Liver (tissue), 9 donors: ENCODE results near the gene MCTP2. TPM values are rescaled to one million over a fixed set of nuclear protein-coding genes. Genes with fewer than 3 reads are reported as not detected.

Experiments
- DNase-seq: peaks from one replicate; pipeline ENCODE4 v3.0.0-alpha.2; 2017; ENCODE audit warnings: low spot score
- H3K27ac ChIP-seq, 2 donors: one replicate each; pipeline ENCODE4 v1.7.0; 2013; ENCODE audit warnings: inconsistent platforms in 2 of 2, low read length in 2 of 2, control low read depth in 1 of 2, low read depth in 1 of 2, mild to moderate bottlenecking in 1 of 2
- H3K27me3 ChIP-seq, 4 donors: one replicate each; pipeline versions ENCODE4 v1.6.1 to v1.7.0; 2013; ENCODE audit warnings: low read length in 3 of 4, inconsistent platforms in 1 of 4, mild to moderate bottlenecking in 1 of 4, moderate library complexity in 1 of 4; ENCODE audit not compliant: control insufficient read depth in 4 of 4, insufficient read depth in 4 of 4
- H3K36me3 ChIP-seq, 4 donors: one replicate each; pipeline versions ENCODE4 v1.6.1 to v1.7.0; 2013; ENCODE audit warnings: low read length in 3 of 4, mild to moderate bottlenecking in 3 of 4, low read depth in 1 of 4, moderate library complexity in 1 of 4; ENCODE audit not compliant: control insufficient read depth in 4 of 4, insufficient read depth in 3 of 4
- H3K4me1 ChIP-seq, 4 donors: one replicate each; pipeline versions ENCODE4 v1.6.1 to v1.7.0; 2013; ENCODE audit warnings: low read length in 3 of 4, mild to moderate bottlenecking in 3 of 4, moderate library complexity in 1 of 4; ENCODE audit not compliant: control insufficient read depth in 4 of 4, insufficient read depth in 4 of 4
- H3K4me3 ChIP-seq, 3 donors: one replicate each; pipeline versions ENCODE4 v1.6.1 to v1.7.0; 2013; ENCODE audit warnings: low read length in 3 of 3, control low read depth in 1 of 3, low read depth in 1 of 3, mild to moderate bottlenecking in 1 of 3
- H3K9ac ChIP-seq, 2 donors: one replicate each; pipeline ENCODE4 v1.7.0; 2013; ENCODE audit warnings: low read length in 2 of 2, mild to moderate bottlenecking in 2 of 2, moderate library complexity in 2 of 2, control low read depth in 1 of 2, low read depth in 1 of 2
- H3K9me3 ChIP-seq, 4 donors: one replicate each; pipeline versions ENCODE4 v1.6.1 to v1.7.0; 2013; ENCODE audit warnings: low read length in 3 of 4; ENCODE audit not compliant: control insufficient read depth in 4 of 4
- CTCF ChIP-seq: fragments of 150-350 bp; IDR thresholded peaks from 2 replicates; pipeline ENCODE4 v1.5.1; 2017; ENCODE audit warnings: improper control_type of control experiment, low read depth, low read length; ENCODE audit not compliant: missing input control
- EGR1 ChIP-seq, 2 donors: IDR thresholded peaks; 2 replicates each; pipeline ENCODE4 v1.6.1; 2016 to 2018; ENCODE audit warnings: antibody characterized with exemption in 2 of 2, low read depth in 2 of 2
- FOXA1 ChIP-seq: IDR thresholded peaks from 2 replicates; pipeline ENCODE4 v1.6.1; 2016; ENCODE audit warnings: antibody characterized with exemption
- FOXA2 ChIP-seq: IDR thresholded peaks from 2 replicates; pipeline ENCODE4 v1.6.1; 2016; ENCODE audit warnings: antibody characterized with exemption
- GABPA ChIP-seq, 2 donors: IDR thresholded peaks in 1 of 2; conservative IDR thresholded peaks in 1 of 2; 2 replicates each; pipeline ENCODE4 v1.6.1; 2016; ENCODE audit warnings: antibody characterized with exemption in 2 of 2, mild to moderate bottlenecking in 1 of 2, moderate library complexity in 1 of 2
- HNF4A ChIP-seq, 2 donors: conservative IDR thresholded peaks; 2 replicates each; pipeline ENCODE4 v1.6.1; 2016; ENCODE audit warnings: antibody characterized with exemption in 2 of 2, mild to moderate bottlenecking in 2 of 2
- HNF4G ChIP-seq: IDR thresholded peaks from 2 replicates; pipeline ENCODE4 v1.6.1; 2016; ENCODE audit warnings: antibody characterized with exemption
- JUND ChIP-seq, 2 donors: IDR thresholded peaks; 2 replicates each; pipeline ENCODE4 v1.6.1; 2016; ENCODE audit warnings: antibody characterized with exemption in 2 of 2
- NR2F2 ChIP-seq: IDR thresholded peaks from 2 replicates; pipeline ENCODE4 v1.6.1; 2016; ENCODE audit warnings: antibody characterized with exemption
- RAD21 ChIP-seq, 2 donors: IDR thresholded peaks; 2 replicates each; pipeline ENCODE4 v1.6.1; 2016; ENCODE audit warnings: antibody characterized with exemption in 2 of 2, mild to moderate bottlenecking in 2 of 2
- REST ChIP-seq: IDR thresholded peaks from 2 replicates; pipeline ENCODE4 v1.6.1; 2016; ENCODE audit warnings: antibody characterized with exemption, mild to moderate bottlenecking
- RXRA ChIP-seq, 2 donors: IDR thresholded peaks; 2 replicates each; pipeline ENCODE4 v1.6.1; 2017 to 2018; ENCODE audit warnings: antibody characterized with exemption in 2 of 2, mild to moderate bottlenecking in 1 of 2
- SP1 ChIP-seq: IDR thresholded peaks from 2 replicates; pipeline ENCODE4 v1.6.1; 2018; ENCODE audit warnings: antibody characterized with exemption, mild to moderate bottlenecking
- TAF1 ChIP-seq: conservative IDR thresholded peaks from 2 replicates; pipeline ENCODE4 v1.6.1; 2016; ENCODE audit warnings: antibody characterized with exemption, mild to moderate bottlenecking
- YY1 ChIP-seq: IDR thresholded peaks from 2 replicates; pipeline ENCODE4 v1.6.1; 2016; ENCODE audit warnings: antibody characterized with exemption, mild to moderate bottlenecking
- WGBS: extraction: QIAGEN DNeasy Blood & Tissue Kit; methylation state at CpG from one replicate; pipeline ENCODE4 v1.1.7; 2013; 5-methylcytosine and 5-hydroxymethylcytosine counted together
- polyA plus RNA-seq, 2 donors: library from polyadenylated mRNA; stranded (reverse) in 1 of 2; unstranded in 1 of 2; fragments of 200-250 nt in 1 of 2; fragments of >200 nt in 1 of 2; fragmentation: Nextera tagmentation in 1 of 2; extraction: Ambion mirVana in 1 of 2; gene quantifications; one replicate each; pipeline versions ENCODE4 v1.2.1 to v1.2.3, GENCODE V29; 2013 to 2015
- total RNA-seq, 2 donors: library from RNA; depleted of rRNA; stranded (reverse); fragments of >200 nt; gene quantifications; one replicate each; pipeline ENCODE4 v1.2.3, GENCODE V29; 2014
- TF ChIP-seq, protein P1 (sequence below): IDR thresholded peaks from 2 replicates; pipeline ENCODE4 v1.6.1; 2016; ENCODE audit warnings: antibody characterized with exemption
- TF ChIP-seq, protein P2 (sequence below): IDR thresholded peaks from 2 replicates; pipeline ENCODE4 v1.6.1; 2016; ENCODE audit warnings: antibody characterized with exemption
- TF ChIP-seq, protein P3 (sequence below): IDR thresholded peaks from 2 replicates; pipeline ENCODE4 v1.6.1; 2016; ENCODE audit warnings: antibody characterized with exemption
- donor health status: healthy.
- donor health status: healthy.
- donor health status: healthy.
- donor health status: healthy.
- donor health status: healthy.

Gene MCTP2
- total and polyA plus RNA-seq, 4 donors: 0.43 to 9.9 (median 3.5) TPM

- H3K36me3 ChIP-seq: no peaks in the 10 kb centered on the region
- H3K9me3 ChIP-seq: no peaks in the 10 kb centered on the region
- DNase-seq: no peak
- H3K27ac ChIP-seq: no peak overlapping the region
- H3K4me1 ChIP-seq: no peaks in the 10 kb centered on the region
- H3K9ac ChIP-seq: no peak overlapping the region
- H3K27me3 ChIP-seq: no peaks in the 10 kb centered on the region
- no peak overlapping the region for H3K4me3 ChIP-seq
- TF ChIP-seq YY1 (no peak), HNF4A (conservative IDR thresholded peaks at IDR 0.05) (no peak), HNF4G (no peak), FOXA1 (no peak), NR2F2 (no peak), RAD21 (IDR thresholded peaks at IDR 0.05) (no peak), RXRA (IDR thresholded peaks at IDR 0.05) (no peak), REST (no peak), FOXA2 (no peak), EGR1 (IDR thresholded peaks at IDR 0.05; ENCODE audit: low read depth in 2 of 2) (no peak), SP1 (no peak), JUND (IDR thresholded peaks at IDR 0.05) (no peak), TAF1 (no peak), CTCF (no peak), GABPA (IDR thresholded peaks at IDR 0.05 in 1 of 2, conservative IDR thresholded peaks at IDR 0.05 in 1 of 2) (no peak)
- TF ChIP-seq, protein P1, sequence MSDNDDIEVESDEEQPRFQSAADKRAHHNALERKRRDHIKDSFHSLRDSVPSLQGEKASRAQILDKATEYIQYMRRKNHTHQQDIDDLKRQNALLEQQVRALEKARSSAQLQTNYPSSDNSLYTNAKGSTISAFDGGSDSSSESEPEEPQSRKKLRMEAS: no peak
- TF ChIP-seq, protein P2, sequence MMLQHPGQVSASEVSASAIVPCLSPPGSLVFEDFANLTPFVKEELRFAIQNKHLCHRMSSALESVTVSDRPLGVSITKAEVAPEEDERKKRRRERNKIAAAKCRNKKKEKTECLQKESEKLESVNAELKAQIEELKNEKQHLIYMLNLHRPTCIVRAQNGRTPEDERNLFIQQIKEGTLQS: no peak
- TF ChIP-seq, protein P3, sequence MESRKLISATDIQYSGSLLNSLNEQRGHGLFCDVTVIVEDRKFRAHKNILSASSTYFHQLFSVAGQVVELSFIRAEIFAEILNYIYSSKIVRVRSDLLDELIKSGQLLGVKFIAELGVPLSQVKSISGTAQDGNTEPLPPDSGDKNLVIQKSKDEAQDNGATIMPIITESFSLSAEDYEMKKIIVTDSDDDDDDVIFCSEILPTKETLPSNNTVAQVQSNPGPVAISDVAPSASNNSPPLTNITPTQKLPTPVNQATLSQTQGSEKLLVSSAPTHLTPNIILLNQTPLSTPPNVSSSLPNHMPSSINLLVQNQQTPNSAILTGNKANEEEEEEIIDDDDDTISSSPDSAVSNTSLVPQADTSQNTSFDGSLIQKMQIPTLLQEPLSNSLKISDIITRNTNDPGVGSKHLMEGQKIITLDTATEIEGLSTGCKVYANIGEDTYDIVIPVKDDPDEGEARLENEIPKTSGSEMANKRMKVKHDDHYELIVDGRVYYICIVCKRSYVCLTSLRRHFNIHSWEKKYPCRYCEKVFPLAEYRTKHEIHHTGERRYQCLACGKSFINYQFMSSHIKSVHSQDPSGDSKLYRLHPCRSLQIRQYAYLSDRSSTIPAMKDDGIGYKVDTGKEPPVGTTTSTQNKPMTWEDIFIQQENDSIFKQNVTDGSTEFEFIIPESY: no peak
- 67% methylated on average over 4 of the region's 4 CpGs for WGBS
These were observed 172.0 kb downstream of the MCTP2 start for GRCh38 chr15:94403331-94403730.
